ENCODE results near the gene CPSF7.
"Not testable (repeated sequence)": the region's sequence is repeated elsewhere in the genome, so short reads cannot be mapped to it uniquely, and the experiment has no call there.

The CPSF7 gene

GRCh38 chr11:61472868-61473267 lies 43.1 kb upstream of the CPSF7 start:
- TF ChIP-seq CTCF (IDR thresholded peaks at IDR 0.05; ENCODE audit: low read length) (no peak), EZH2 (optimal IDR thresholded peaks at IDR 0.05; ENCODE audit: low read depth, low read length) (no peak), EZH2phosphoT487 (IDR thresholded peaks at IDR 0.05; ENCODE audit: low read length) (no peak)
- no peak overlapping the region for H3K9ac ChIP-seq (ENCODE audit: low read length)
- no peaks in the 10 kb centered on the region for H3K9me2 ChIP-seq (replicated peaks; ENCODE audit: insufficient read depth, low read length)
- DNase-seq, result no peak
- H3K27me3 ChIP-seq (replicated peaks; ENCODE audit: insufficient read depth, low read length), result no peaks in the 10 kb centered on the region
- H3F3A ChIP-seq (ENCODE audit: insufficient read depth, low read length), result no peaks in the 10 kb centered on the region
- H3K4me1 ChIP-seq (ENCODE audit: low read length), result no peaks in the 10 kb centered on the region
- H2AFZ ChIP-seq (ENCODE audit: low read length), result no peak overlapping the region
- H3K79me2 ChIP-seq (ENCODE audit: low read length), result no peaks in the 10 kb centered on the region
- no peak overlapping the region for H3K4me3 ChIP-seq (ENCODE audit: low read length)
- no peaks in the 10 kb centered on the region for H4K20me1 ChIP-seq (ENCODE audit: insufficient read depth, low read length)
- H3K27ac ChIP-seq (ENCODE audit: low read length), result no peak overlapping the region
- no peaks in the 10 kb centered on the region for H3K9me3 ChIP-seq (replicated peaks; ENCODE audit: insufficient read depth, low read length)
- no peaks in the 10 kb centered on the region for H3K36me3 ChIP-seq (replicated peaks; ENCODE audit: insufficient read depth, low read length)
- no peak overlapping the region for H3K4me2 ChIP-seq (ENCODE audit: low read depth, low read length)

GRCh38 chr11:61472282-61472681 lies 42.5 kb upstream of the CPSF7 start:
- no peaks in the 10 kb centered on the region for H3K27me3 ChIP-seq (replicated peaks; ENCODE audit: insufficient read depth, low read length)
- no peak overlapping the region for H3K9ac ChIP-seq (ENCODE audit: low read length)
- H3K4me1 ChIP-seq (ENCODE audit: low read length), result no peaks in the 10 kb centered on the region
- H3K9me2 ChIP-seq (replicated peaks; ENCODE audit: insufficient read depth, low read length), result no peaks in the 10 kb centered on the region
- H3K9me3 ChIP-seq (replicated peaks; ENCODE audit: insufficient read depth, low read length), result no peaks in the 10 kb centered on the region
- no peaks in the 10 kb centered on the region for H3K36me3 ChIP-seq (replicated peaks; ENCODE audit: insufficient read depth, low read length)
- no peaks in the 10 kb centered on the region for H3F3A ChIP-seq (ENCODE audit: insufficient read depth, low read length)
- no peak overlapping the region for H3K4me3 ChIP-seq (ENCODE audit: low read length)
- H4K20me1 ChIP-seq (ENCODE audit: insufficient read depth, low read length), result no peaks in the 10 kb centered on the region
- TF ChIP-seq EZH2phosphoT487 (IDR thresholded peaks at IDR 0.05; ENCODE audit: low read length) (no peak), EZH2 (optimal IDR thresholded peaks at IDR 0.05; ENCODE audit: low read depth, low read length) (no peak), CTCF (IDR thresholded peaks at IDR 0.05; ENCODE audit: low read length) (no peak)
- H2AFZ ChIP-seq (ENCODE audit: low read length), result no peak overlapping the region
- H3K27ac ChIP-seq (ENCODE audit: low read length), result no peak overlapping the region
- no peak overlapping the region for H3K4me2 ChIP-seq (ENCODE audit: low read depth, low read length)
- no peak for DNase-seq
- H3K79me2 ChIP-seq (ENCODE audit: low read length), result no peaks in the 10 kb centered on the region

GRCh38 chr11:61468002-61468401 lies 38.2 kb upstream of the CPSF7 start:
- H3K4me1 ChIP-seq (ENCODE audit: low read length), result no peaks in the 10 kb centered on the region
- H3K9ac ChIP-seq (ENCODE audit: low read length), result no peak overlapping the region
- H3F3A ChIP-seq (ENCODE audit: insufficient read depth, low read length), result no peaks in the 10 kb centered on the region
- H3K4me2 ChIP-seq (ENCODE audit: low read depth, low read length), result no peak overlapping the region
- H3K4me3 ChIP-seq (ENCODE audit: low read length), result no peak overlapping the region
- H3K79me2 ChIP-seq (ENCODE audit: low read length), result no peaks in the 10 kb centered on the region
- no peaks in the 10 kb centered on the region for H3K9me3 ChIP-seq (replicated peaks; ENCODE audit: insufficient read depth, low read length)
- H4K20me1 ChIP-seq (ENCODE audit: insufficient read depth, low read length), result no peaks in the 10 kb centered on the region
- no peaks in the 10 kb centered on the region for H3K36me3 ChIP-seq (replicated peaks; ENCODE audit: insufficient read depth, low read length)
- H3K27me3 ChIP-seq (replicated peaks; ENCODE audit: insufficient read depth, low read length), result no peaks in the 10 kb centered on the region
- TF ChIP-seq EZH2 (optimal IDR thresholded peaks at IDR 0.05; ENCODE audit: low read depth, low read length), result no peak
- TF ChIP-seq CTCF (IDR thresholded peaks at IDR 0.05; ENCODE audit: low read length), result no peak
- TF ChIP-seq EZH2phosphoT487 (IDR thresholded peaks at IDR 0.05; ENCODE audit: low read length), result no peak
- DNase-seq, result no peak
- no peak overlapping the region for H2AFZ ChIP-seq (ENCODE audit: low read length)
- no peak overlapping the region for H3K27ac ChIP-seq (ENCODE audit: low read length)
- no peaks in the 10 kb centered on the region for H3K9me2 ChIP-seq (replicated peaks; ENCODE audit: insufficient read depth, low read length)

- not testable (repeated sequence) for H3K36me3 ChIP-seq (replicated peaks; ENCODE audit: insufficient read depth, low read length); H4K20me1 ChIP-seq (ENCODE audit: insufficient read depth, low read length); DNase-seq
These were observed 37.8 kb upstream of the CPSF7 start for GRCh38 chr11:61467602-61468001.

More at GRCh38 chr11:61467602-61468001, 37.8 kb upstream of the CPSF7 start:
- H3K27ac ChIP-seq (ENCODE audit: low read length); H3K27me3 ChIP-seq (replicated peaks; ENCODE audit: insufficient read depth, low read length); H3K4me2 ChIP-seq (ENCODE audit: low read depth, low read length); H3K79me2 ChIP-seq (ENCODE audit: low read length); H3K9ac ChIP-seq (ENCODE audit: low read length); H3F3A ChIP-seq (ENCODE audit: insufficient read depth, low read length); H2AFZ ChIP-seq (ENCODE audit: low read length); H3K9me2 ChIP-seq (replicated peaks; ENCODE audit: insufficient read depth, low read length); H3K9me3 ChIP-seq (replicated peaks; ENCODE audit: insufficient read depth, low read length); H3K4me3 ChIP-seq (ENCODE audit: low read length); H3K4me1 ChIP-seq (ENCODE audit: low read length): not testable (repeated sequence)
